Measurements from ENCODE around the gene NEDD4L. TPM values are rescaled to one million over a fixed set of nuclear protein-coding genes. Genes with fewer than 3 reads are reported as not detected.

Gene NEDD4L
- total RNA-seq, 4 donors from 2014 or later: 32.5 to 65.6 (median 43.4) TPM

GRCh38 chr18:58135701-58136331 is 91.8 kb downstream of the NEDD4L start:
- no peak for TF ChIP-seq CTCF (IDR thresholded peaks at IDR 0.05; ENCODE audit: low read depth)

GRCh38 chr18:58136879-58137278 is 92.9 kb downstream of the NEDD4L start:
- no peak for TF ChIP-seq CTCF (IDR thresholded peaks at IDR 0.05; ENCODE audit: low read depth)

- TF ChIP-seq CTCF (IDR thresholded peaks at IDR 0.05; ENCODE audit: low read depth): no peak
These were observed 95.7 kb downstream of the NEDD4L start for GRCh38 chr18:58139459-58140386.

GRCh38 chr18:58140387-58141325 is 96.6 kb downstream of the NEDD4L start:
- TF ChIP-seq CTCF (IDR thresholded peaks at IDR 0.05; ENCODE audit: low read depth): no peak

- TF ChIP-seq CTCF (IDR thresholded peaks at IDR 0.05; ENCODE audit: low read depth): no peak
These were observed 99.4 kb downstream of the NEDD4L start for GRCh38 chr18:58143386-58143785.

- no peak for TF ChIP-seq CTCF (IDR thresholded peaks at IDR 0.05; ENCODE audit: low read depth)
These were observed 100.1 kb downstream of the NEDD4L start for GRCh38 chr18:58144106-58144505.
